HG03439 (cell line): ENCODE measurements around the gene GRID1.
A peak's percentile ranks its signal among the peaks of the same experiment; 100 is the strongest.
"Not testable (repeated sequence)": the region's sequence is repeated elsewhere in the genome, so short reads cannot be mapped to it uniquely, and the experiment has no call there.

ENCODE experiments used
- ATAC-seq: cut with Tn5 transposase; IDR thresholded peaks from one replicate; pipeline ENCODE4 v1.9.1; 2021; ENCODE audit warnings: mild to moderate bottlenecking, moderate library complexity; ENCODE audit not compliant: unreplicated experiment

The GRID1 gene

DNA sequence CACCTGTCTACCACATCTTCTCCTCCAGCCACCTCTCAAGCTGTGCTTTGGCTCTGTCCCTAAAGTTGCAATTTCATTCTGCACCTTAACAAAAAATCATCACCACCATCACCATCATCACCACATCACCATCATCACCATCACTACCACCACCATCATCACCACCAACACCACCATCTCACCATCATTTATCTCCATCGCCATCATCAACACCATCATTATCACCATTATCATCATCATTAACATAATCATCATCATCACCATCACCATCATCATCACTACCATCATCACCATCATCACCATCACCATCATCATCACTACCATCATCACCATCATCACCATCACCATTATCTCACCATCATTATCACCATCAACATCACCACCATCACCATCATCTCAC, 245.4 kb downstream of the GRID1 start:
- no peak for ATAC-seq

DNA sequence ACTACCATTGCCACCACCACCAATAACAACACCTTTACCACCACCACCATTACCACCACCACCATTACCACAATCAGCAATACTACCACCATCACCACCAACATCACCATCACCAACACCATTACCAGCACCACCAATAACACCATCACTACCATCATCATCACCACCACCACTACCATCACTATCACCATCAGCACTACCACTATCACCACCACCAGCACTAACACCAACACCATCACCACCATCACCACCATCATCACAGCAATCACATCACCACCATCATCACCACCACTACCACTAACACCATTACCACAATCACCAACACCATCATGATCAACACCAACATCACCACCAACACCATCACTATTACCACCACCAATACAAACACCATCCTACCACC, 249.5 kb downstream of the GRID1 start:
- no peak for ATAC-seq

DNA sequence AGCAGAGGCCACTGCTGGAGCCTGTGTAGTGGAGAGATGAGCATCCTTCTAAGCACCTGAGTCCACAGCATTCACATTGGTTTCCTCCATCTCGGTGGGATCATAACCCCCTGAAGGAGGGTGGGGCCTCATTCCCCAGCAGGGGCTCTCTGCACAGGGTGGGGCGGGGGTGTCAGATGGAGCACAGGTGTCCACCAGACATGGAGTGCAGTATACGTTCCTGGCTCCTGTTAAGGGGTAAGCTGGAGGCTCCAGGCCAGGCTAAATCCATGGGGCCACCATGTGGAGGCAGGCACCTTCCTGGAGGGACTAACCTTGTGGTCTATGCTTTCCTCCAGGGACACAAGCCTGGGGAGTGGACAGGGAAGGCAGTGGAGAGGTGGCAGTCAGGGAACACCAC, 252.6 kb downstream of the GRID1 start:
- ATAC-seq: no peak

DNA sequence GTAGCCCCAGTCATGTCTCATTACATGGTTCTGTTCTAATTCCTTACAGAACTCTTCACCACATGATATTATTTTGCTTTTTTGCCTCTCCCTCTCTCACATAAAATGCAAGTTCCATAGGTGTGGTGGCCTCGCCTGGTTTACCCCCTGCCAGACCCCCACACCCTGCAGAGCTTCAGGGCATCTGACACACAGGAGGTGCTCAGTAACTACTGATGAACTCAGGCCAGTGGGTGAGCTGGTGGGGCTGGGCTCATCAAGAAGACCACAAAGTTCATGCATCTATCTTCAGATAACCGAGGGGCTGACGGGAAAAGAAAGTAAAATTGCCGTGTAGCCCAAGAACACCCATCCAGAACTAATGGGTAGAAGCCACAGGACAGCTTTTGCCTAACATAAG, 253.1 kb downstream of the GRID1 start:
- no peak for ATAC-seq

DNA sequence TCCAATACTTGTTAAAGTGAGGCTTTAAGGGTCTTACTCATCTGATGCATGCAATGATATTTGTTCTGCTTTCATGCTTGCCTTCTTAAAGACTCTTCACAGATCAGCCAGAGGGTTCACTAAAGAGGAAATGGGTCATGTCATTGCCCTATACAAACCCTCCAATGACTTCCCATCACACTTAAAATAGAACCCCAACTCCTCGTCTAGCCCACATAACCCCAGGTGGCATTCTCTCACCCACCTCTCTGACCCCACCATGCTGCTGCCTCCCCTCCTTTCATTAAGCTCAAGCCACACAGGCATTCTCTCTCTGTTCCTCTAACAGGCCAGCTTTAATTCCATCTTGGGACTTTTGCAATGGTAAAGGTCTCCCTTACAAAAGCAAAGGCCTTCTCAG, 253.6 kb downstream of the GRID1 start:
- no peak for ATAC-seq

DNA sequence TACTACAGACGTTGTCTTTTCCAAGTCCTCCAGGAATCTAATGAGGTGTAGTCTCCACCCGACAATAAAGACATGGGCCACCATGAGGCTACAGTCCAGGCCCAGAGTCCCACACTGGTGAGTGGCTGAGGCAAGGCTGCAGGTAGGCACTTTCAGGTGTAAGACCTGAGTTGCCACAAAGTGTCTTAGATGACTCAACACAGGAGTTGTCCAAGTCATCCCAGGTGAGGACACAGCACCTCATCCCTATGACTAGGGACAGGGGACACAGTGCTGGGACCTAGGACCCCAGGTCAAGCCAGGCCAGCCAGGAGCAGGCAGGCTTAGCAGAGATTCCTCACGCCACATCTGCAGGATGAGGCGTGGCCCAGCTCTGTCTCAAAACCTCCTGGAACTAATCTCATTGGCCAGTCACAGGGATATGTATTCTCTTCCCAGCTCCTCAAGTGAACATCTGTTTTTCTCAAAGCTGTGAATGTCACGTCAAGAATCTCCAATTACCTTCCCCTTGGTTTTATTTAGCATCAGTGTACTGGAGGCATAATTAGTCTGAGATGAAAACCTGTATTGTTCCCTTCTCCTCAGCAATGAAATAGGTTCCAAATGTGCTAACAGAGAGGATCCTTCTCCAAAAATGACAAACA, 254.6 kb downstream of the GRID1 start:
- no peak for ATAC-seq

DNA sequence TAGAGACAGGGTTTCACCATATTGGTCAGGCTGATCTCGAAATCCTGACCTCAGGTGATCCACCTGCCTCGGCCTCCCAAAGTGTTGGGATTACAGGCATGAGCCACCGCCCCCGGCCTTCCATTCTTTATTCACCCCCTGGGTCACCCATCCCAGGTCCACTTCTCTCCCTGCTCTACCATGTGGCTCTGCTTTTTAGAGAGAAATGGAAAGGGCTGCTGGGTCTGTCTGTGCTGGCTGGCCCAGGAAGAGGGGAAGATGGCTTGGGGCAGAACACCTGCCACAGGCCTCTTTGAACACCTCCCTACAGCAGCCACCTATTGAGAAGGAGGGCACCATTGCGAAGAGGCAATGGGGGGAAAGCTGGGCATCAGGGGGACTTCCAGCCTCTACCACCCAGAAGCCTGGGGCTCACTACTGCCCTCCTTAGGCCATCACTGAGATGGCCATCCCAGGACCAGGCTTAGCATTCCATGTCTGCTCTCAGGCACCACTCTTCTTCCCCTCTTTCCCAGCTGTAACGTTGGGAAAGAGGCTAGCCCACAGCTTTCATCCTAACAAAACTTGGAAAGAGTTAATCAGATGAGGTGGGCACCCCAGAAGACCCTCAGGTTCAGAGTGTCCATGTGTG, 256.3 kb downstream of the GRID1 start:
- no peak for ATAC-seq

DNA sequence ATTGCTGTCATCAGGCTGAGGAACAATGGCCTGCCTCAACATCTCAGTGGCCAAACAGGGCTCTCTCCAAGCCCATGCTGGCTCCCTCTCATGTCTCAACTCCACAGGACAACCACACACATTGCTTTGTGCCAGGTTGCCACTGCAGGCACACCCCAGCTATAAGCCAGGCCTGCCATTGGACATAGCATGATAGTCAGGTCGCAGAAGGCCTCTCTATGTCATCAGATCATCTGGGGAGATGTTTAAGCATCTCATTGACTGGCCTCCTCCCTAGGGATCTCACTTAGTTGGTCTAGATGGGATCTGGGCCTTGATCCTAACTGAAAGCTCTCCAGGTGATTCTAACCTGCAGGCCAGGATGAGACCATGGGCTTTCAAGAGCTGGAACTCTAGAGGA, 257.2 kb downstream of the GRID1 start:
- no peak for ATAC-seq

DNA sequence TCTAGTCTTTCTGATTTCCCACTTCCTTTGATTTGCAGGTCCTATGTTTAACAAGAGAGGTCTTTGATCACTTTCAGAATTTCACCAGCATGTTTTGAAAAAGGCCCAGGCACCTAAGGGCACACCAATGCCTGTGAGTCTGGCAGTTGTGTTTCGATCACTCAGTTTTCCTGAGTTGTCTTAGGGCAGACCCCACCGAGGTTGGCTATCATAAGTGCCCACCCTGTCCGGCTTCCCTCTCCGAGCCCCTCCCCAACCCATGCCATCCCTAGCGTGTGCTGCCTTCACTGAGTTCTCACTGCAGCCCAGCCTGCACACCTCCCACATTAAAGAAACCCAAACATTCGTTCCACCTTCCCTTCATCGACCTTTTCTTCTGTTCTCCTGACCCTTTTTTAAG, 257.9 kb downstream of the GRID1 start:
- ATAC-seq: no peak

DNA sequence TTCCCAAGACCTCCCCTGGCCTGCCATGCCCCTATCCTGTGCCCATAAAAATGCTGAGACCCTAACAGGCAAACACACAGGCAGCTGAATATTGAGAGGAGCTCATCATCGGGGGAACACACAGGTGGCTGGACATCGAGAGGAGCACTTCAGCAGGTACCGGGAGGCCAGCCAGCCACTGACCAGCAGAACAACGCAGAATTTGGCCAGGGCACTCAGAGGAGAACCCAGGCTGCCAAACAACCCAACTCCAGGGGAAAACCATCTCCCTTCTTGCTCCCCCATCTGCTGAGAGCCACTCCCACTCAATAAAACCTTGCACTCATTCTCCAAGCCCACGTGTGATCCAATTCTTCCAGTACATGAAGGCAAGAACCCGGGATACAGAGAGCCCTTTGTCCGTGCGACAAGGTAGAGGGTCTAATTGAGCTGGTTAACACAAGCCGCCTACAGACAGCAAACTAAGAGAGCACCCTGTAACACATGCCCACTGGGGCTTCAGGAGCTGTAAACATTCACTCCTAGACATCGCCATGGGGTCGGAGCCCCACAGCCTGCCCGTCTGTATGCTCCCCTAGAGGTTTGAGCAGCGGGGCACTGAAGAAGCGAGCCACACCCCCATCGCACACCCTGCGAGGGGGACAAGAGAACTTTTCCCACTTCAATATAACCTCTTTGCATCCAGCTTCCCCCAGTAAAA, 258.8 kb downstream of the GRID1 start:
- ATAC-seq: not testable (repeated sequence)

DNA sequence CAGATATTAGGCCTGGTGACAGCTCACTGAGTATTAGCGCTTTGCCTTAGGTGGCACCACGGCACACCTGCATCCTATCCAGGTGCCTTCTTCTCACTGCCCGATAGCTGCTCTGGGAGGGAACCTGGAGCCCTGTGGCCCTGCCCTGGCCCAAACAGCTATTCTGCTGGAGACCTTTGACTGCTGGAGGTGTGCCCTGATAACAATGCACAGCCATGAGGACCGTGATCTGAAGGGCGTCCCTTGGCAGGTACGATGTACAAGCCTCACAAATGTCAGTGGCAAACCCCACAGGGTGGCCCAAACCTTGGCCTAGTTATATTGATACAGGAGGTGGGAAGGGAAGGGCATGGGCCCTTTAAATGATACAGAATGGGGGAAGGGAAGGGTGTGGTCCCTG, 259.5 kb downstream of the GRID1 start:
- no peak for ATAC-seq

DNA sequence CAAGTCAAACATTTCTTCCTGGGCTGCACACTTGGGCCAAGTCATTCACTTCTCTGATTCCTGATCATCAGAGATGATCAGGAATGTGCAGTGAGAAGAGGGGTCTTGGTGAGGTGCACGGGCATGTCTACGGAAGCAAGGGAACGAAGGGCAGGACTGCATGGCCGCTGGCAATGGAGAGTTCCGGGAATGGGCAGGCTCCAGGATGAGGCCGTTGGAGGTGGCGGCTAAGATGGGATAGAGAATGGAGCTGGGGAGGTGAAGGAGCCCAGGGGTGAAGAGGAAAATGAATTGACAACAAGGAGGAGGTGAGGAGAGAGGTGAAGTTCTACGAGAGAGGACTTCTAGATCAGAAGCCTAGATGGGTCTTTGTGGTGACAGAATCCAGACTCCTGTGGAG, 260.0 kb downstream of the GRID1 start:
- no peak for ATAC-seq

DNA sequence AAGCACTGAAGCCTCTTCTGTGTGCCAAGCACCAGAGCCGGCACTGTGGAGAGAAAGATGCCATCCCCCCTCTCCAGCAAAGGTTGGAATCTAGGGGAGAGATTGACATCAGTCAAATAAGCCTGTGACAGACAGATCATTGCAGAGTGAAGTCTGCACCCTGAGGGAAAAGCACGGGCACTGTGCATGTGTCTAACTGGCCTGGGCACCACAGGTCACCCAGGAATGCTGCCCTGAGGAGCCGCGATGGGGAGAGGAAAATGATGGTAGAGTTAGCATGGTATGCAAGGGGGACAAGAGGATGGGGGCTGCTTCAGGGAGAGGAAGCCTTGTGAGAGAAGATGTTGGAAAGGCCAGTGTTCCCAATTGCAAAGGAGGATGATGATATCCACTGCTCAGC, 261.0 kb downstream of the GRID1 start:
- no peak for ATAC-seq

DNA sequence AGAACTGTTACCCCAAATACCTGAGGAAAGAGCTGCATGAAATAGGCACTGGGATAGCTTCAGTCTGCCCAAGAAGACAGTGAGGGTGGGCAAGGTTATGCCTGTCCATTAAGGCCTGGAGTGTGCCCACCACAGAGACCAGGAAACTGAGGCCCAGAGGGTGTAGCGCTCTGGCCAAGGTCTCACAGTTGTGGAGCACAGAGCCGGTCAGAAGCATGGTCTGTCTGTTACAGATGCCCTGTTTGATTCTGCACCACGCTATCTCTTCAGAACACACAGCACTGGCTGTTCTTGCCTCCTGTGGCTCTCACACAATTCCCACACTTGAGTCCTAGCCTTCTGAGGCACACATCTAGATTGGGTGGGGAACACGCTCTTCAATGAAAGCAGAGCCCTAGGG, 261.4 kb downstream of the GRID1 start:
- ATAC-seq: no peak

DNA sequence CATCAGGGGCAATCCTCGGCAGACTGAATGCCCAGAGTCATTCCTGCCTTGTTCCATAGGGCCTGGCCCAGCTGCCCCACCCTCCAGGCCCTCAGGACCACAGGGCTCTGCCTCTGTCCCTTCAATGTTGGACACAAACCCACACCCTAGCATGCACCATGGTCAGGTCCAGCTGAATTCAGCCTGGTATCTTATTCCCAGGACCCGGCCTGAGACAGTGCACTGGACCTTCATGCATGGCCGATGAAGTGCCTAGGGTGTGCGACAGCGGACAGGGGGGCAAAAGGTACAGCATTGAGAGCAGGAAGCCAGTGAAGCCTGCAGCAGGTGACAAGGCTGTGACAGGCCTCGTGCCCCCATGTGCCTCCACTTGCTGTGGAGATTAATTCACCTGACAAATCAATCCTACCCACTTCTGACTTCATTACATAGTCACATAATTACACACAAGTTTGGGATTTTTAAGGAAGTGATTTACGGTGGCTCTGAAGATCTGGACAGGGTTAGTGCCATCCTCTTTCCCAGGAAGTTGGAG, 261.9 kb downstream of the GRID1 start:
- no peak for ATAC-seq

DNA sequence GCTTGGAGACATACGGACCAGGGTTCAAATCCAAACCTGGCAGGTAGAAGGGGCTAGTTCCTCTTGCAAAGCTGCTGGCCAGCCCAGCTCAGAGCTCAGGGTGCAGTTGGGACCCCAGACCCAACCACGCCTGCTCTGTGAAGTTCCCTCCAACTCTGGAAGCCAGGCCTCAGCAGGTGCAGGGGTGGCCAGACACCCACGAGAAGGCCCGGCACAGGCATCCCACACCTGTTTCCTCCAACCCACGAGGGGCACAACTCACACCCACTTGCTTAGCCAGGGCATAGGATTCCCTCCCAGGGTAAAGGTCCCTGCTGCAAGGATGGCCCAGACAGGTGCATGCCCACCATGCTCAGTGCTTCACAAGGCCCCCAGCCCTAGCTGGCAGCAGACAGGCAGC, 262.4 kb downstream of the GRID1 start:
- ATAC-seq: no peak

DNA sequence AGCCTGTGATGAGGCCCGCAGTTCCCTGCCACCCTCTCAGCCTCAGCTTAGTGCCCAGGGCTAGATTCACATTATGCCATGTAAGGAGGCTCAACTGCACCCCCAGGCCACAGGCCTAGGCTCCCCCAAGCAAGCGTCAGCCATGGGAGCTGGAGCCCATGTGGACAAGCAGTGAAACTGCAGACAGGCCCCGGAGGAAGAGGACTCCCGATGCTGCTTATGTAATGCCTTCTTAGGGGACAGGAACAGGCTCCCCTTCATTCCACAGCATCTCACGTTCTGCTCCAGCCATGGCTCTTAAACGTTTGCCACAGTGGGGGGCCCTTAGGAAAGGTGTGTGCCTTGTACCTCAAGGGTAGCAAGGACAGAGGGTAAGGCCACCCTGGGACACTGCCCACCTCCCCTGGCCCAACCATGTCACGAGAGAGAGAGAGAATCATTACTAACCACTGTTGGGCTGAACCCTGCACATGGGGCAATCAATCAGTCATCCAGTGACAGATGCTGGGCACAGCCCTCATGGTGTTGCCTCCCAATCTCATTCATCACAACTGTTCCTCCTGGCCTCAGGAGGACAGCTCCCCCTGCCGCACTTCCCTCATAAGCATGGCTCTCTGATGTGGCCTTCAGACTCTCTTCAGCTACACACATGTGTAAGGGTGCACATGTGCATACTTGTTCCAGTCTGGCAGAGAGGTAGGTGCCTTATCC, 263.0 kb downstream of the GRID1 start:
- ATAC-seq: no peak

DNA sequence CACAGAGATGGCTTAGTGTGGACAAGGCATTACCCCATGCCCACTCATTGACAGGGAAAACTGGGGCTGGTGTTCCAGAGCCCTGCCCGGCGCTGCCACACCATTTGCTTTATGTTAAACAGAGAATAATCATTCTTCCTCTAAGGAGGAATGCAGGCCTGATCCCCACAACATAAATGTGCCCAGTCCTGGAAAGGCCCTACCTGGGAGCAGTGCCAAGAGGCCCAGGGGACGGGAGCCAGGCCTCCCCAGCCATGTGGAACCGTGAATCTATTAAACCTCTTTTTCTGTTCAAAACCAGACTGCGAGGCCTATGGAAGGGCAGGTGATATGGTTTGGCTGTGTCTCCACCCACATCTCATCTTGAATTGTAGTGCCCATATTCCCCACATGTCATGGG, 264.1 kb downstream of the GRID1 start:
- ATAC-seq: no peak

DNA sequence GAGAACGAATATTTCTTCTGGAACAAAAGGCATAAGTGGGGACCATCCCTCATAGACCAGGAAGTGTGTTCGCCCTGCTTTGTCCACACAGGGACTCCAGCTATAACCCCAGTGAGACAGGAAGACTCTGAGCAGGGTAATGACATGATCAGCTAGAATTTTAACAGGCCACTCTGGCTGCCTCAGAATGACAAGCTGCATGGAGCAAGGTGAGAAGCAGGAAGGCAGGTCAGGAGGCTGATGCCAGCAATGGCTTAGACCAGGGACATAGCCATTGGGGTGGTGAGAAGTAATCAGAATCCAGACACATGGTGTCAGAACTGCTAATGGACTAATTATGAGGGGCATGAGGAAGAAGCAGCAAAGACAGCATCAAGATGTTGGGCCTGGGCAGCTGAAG, 264.6 kb downstream of the GRID1 start:
- no peak for ATAC-seq

DNA sequence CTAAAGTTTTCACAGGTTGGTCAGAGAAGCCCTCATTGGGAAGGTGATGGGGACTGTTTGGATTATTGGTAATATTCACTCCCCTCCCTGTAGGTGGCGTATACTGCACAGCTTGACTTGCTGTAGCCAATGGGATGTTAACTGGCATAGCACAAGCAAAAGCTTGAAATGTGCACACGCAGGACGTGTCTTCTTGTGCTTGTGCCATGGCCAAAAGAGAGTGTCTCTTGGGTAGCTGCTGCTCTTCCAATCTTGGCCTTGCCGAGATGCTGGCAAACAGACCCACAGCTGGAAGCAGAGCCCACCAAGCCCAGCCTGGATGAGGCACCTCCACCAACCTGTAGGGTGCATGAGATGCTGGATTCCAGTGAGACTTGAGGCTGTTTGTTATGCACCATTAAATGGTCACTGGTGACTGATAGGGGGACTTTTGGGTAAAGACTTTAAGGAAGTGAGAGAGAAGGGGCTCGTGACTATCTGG, 266.0 kb downstream of the GRID1 start:
- peak; percentile 58 for ATAC-seq

DNA sequence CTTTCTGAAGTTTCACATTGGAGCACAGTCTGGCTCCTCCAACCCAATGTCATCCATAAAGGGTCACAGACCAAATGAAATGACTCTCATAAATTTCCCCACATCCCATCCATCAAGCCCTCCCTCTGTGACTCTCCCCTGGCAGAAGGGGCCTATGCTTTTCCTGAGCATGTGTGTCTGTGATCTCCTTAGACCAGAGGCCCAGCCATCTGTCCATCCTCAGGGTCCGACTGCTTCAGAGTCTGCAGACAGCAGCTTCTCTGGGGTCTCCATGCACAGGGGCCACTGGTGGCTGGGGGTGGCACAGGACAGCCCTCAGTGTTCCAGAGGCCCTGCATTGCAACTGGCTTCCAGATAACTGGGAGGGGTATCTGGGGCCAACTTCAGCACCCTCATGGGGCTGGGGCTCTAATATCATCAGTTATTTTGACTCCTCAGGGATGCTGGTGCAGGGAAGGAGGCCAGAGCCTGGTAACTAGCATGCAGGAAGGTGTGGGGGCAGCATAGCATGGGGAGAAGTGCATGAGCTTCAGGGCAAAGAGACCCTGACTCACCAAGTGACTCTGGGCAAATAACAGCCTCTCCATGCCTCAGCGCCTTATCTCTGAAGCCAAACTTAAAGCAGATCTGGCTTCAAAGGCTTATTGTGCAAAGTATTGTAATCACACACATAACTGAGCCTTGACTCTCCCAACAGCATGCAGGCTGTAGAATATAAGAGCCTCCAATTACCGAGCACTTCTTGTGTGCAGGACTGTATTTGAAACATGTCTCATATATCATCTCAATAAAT, 266.9 kb downstream of the GRID1 start:
- no peak for ATAC-seq
